A549 (cell line): ENCODE measurements around the gene NDUFA13.

Source experiments
- CTCF ChIP-seq: fragments of >200 bp; sonication (Bioruptor Twin); formaldehyde crosslinking; IDR thresholded peaks from 3 replicates; pipeline ENCODE4 v1.5.1; 2016
- EHF ChIP-seq: fragments of 250-450 bp; sonication (Bioruptor Pico); IDR thresholded peaks from 2 replicates; pipeline ENCODE4 v1.5.0; 2020; ENCODE audit warnings: mild to moderate bottlenecking
- JUN ChIP-seq, 2 experiments: fragments of >200 bp; sonication (Bioruptor Twin); formaldehyde crosslinking; IDR thresholded peaks; 2 replicates in 1 of 2; 3 replicates in 1 of 2; pipeline ENCODE4 v1.6.1; 2016 to 2017
- JUNB ChIP-seq: fragments of >200 bp; sonication (Bioruptor Twin); formaldehyde crosslinking; IDR thresholded peaks from 2 replicates; pipeline ENCODE4 v1.6.1; 2016
- MAFK ChIP-seq: fragments of 450-650 bp; IDR thresholded peaks from 2 replicates; pipeline ENCODE4 v1.6.1; 2014; ENCODE audit not compliant: partially characterized antibody
- RARB ChIP-seq: fragments of 250-450 bp; sonication (Bioruptor Pico); IDR thresholded peaks from 2 replicates; pipeline ENCODE4 v1.8.0; 2021; ENCODE audit warnings: mild to moderate bottlenecking, moderate library complexity
- SMC3 ChIP-seq: fragments of >200 bp; sonication (Bioruptor Twin); formaldehyde crosslinking; IDR thresholded peaks from 3 replicates; pipeline ENCODE4 v1.6.1; 2018; ENCODE audit warnings: inconsistent platforms

GRCh38 chr19:19538785-19539166, 22.8 kb downstream of the NDUFA13 start:
- no peak for TF ChIP-seq RARB (CRISPR knock-in tag)
- no peak for TF ChIP-seq MAFK
- no peak for TF ChIP-seq SMC3
- TF ChIP-seq JUN (IDR thresholded peaks at IDR 0.05): no peak
- no peak for TF ChIP-seq CTCF
- TF ChIP-seq JUNB: no peak
- TF ChIP-seq EHF (CRISPR knock-in tag): no peak
